HL-60/S4 (cell line): ENCODE results near the gene PCGF2.

Experiments used
- in situ Hi-C: fragments of 300-500 bp; cut with MboI; formaldehyde crosslinking; loops from 2 replicates; pipeline ENCODE4 v1.14.3; 2022; ENCODE audit warnings: low sequenced_read_pairs

PCGF2 gene

GRCh38 chr17:38751808-38752307 is 3.7 kb upstream of the PCGF2 start:
- in situ Hi-C loops = no loop called here

- in situ Hi-C loops = no loop called here
Observed at GRCh38 chr17:38751144-38751807, 3.1 kb upstream of the PCGF2 start.

GRCh38 chr17:38750312-38751121 is 2.4 kb upstream of the PCGF2 start:
- in situ Hi-C loops = no loop called here

- in situ Hi-C loops = no loop called here
Observed at GRCh38 chr17:38750044-38750311, 1.8 kb upstream of the PCGF2 start.

- in situ Hi-C loops = no loop called here
Observed at GRCh38 chr17:38749223-38750043, 1.3 kb upstream of the PCGF2 start.

GRCh38 chr17:38748892-38749222 is 721 bp upstream of the PCGF2 start:
- in situ Hi-C loops = no loop called here

- in situ Hi-C loops = no loop called here
Observed at GRCh38 chr17:38747463-38748148, 530 bp downstream of the PCGF2 start.

GRCh38 chr17:38746849-38747462 is 1.2 kb downstream of the PCGF2 start:
- in situ Hi-C loops = no loop called here

GRCh38 chr17:38746004-38746848 is 1.9 kb downstream of the PCGF2 start:
- in situ Hi-C loops = no loop called here

- in situ Hi-C loops = no loop called here
Observed at GRCh38 chr17:38745545-38745944, 2.6 kb downstream of the PCGF2 start.

GRCh38 chr17:38743556-38744171 is 4.5 kb downstream of the PCGF2 start:
- in situ Hi-C loops = no loop called here

GRCh38 chr17:38742411-38743308 is 5.5 kb downstream of the PCGF2 start:
- in situ Hi-C loops = no loop called here

GRCh38 chr17:38741921-38742410 is 6.2 kb downstream of the PCGF2 start:
- in situ Hi-C loops = no loop called here

- in situ Hi-C loops = no loop called here
Observed at GRCh38 chr17:38741461-38741860, 6.7 kb downstream of the PCGF2 start.

- in situ Hi-C loops = no loop called here
Observed at GRCh38 chr17:38740806-38741205, 7.3 kb downstream of the PCGF2 start.

GRCh38 chr17:38740044-38740443 is 8.1 kb downstream of the PCGF2 start:
- in situ Hi-C loops = no loop called here

- in situ Hi-C loops = no loop called here
Observed at GRCh38 chr17:38739305-38739704, 8.8 kb downstream of the PCGF2 start.

GRCh38 chr17:38738686-38739085 is 9.4 kb downstream of the PCGF2 start:
- in situ Hi-C loops = no loop called here
